Measurements from ENCODE around the gene ACSL5.

GRCh38 chr10:112370424-112370819 lies 3.5 kb upstream of the ACSL5 start:
- TF ChIP-seq CTCF (IDR thresholded peaks at IDR 0.05): no peak
- TF ChIP-seq ZFX (IDR thresholded peaks at IDR 0.05; ENCODE audit: borderline replicate concordance): no peak

All from 22Rv1 (cell line).